G401.6 (cell line): ENCODE measurements around the gene CLRN1.
"Not testable (repeated sequence)": the region's sequence is repeated elsewhere in the genome, so short reads cannot be mapped to it uniquely, and the experiment has no call there.

ENCODE experiments used
- FAIRE-seq: peaks from 2 replicates; lab custom pipeline; 2012; peaks lifted over from hg19 to GRCh38; lab: Jason Lieb, UNC

Gene CLRN1

GRCh38 chr3:150972366-150973071 lies at the start of gene CLRN1:
CLRN1 (minus strand) TSS chr3:150972727; CDS start chr3:150972708, 19 bp downstream.
- no peak for FAIRE-seq

- no peak for FAIRE-seq
These were observed 43.9 kb upstream of the CLRN1 start for GRCh38 chr3:151016478-151016795.

- no peak for FAIRE-seq
These were observed 43.4 kb upstream of the CLRN1 start for GRCh38 chr3:151015767-151016477.

- FAIRE-seq: no peak
These were observed 42.7 kb upstream of the CLRN1 start for GRCh38 chr3:151015181-151015580.

GRCh38 chr3:151014501-151015018 lies 42.0 kb upstream of the CLRN1 start:
- no peak for FAIRE-seq

- FAIRE-seq: no peak
These were observed 40.2 kb upstream of the CLRN1 start for GRCh38 chr3:151012753-151013152.

GRCh38 chr3:151011427-151011826 lies 38.9 kb upstream of the CLRN1 start:
- no peak for FAIRE-seq

GRCh38 chr3:151009981-151010380 lies 37.5 kb upstream of the CLRN1 start:
- no peak for FAIRE-seq

- no peak for FAIRE-seq
These were observed 36.9 kb upstream of the CLRN1 start for GRCh38 chr3:151009430-151009829.

- FAIRE-seq: no peak
These were observed 36.2 kb upstream of the CLRN1 start for GRCh38 chr3:151008699-151009098.

GRCh38 chr3:151003768-151004134 lies 31.2 kb upstream of the CLRN1 start:
- no peak for FAIRE-seq

GRCh38 chr3:151003029-151003767 lies 30.7 kb upstream of the CLRN1 start:
- FAIRE-seq: no peak

- FAIRE-seq: no peak
These were observed 29.8 kb upstream of the CLRN1 start for GRCh38 chr3:151002003-151002981.

GRCh38 chr3:150998996-150999395 lies 26.5 kb upstream of the CLRN1 start:
- FAIRE-seq: no peak

GRCh38 chr3:150996731-150997130 lies 24.2 kb upstream of the CLRN1 start:
- no peak for FAIRE-seq

GRCh38 chr3:150995510-150995909 lies 23.0 kb upstream of the CLRN1 start:
- no peak for FAIRE-seq

- no peak for FAIRE-seq
These were observed 16.7 kb upstream of the CLRN1 start for GRCh38 chr3:150989208-150989607.

GRCh38 chr3:150988395-150988794 lies 15.9 kb upstream of the CLRN1 start:
- not testable (repeated sequence) for FAIRE-seq

GRCh38 chr3:150985711-150986110 lies 13.2 kb upstream of the CLRN1 start:
- no peak for FAIRE-seq

GRCh38 chr3:150984066-150984465 lies 11.5 kb upstream of the CLRN1 start:
- no peak for FAIRE-seq

- no peak for FAIRE-seq
These were observed 6.1 kb upstream of the CLRN1 start for GRCh38 chr3:150978566-150979148.

- FAIRE-seq: no peak
These were observed 3.5 kb upstream of the CLRN1 start for GRCh38 chr3:150975992-150976368.
